ENCODE data around the gene TCF4.

DNA sequence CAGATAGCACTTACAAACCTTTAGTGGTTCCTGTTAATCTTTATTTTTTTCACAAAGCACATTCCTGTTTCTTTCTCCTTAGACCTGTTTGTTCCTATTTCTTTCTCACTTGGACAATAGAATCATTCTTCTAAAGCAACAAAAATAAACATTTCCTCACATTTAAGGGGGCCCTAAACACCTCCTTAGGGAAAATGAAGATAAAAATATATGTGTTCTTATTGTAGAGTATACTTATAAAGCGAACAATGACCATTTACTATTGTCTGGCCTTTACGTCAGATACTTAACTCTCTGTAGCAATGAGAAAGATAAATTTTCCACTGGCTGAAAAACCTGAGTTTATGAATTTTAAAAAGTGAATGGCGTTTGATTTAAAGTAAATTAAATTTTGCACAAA lies 234.6 kb downstream of the TCF4 start:
- TF ChIP-seq, protein P1, sequence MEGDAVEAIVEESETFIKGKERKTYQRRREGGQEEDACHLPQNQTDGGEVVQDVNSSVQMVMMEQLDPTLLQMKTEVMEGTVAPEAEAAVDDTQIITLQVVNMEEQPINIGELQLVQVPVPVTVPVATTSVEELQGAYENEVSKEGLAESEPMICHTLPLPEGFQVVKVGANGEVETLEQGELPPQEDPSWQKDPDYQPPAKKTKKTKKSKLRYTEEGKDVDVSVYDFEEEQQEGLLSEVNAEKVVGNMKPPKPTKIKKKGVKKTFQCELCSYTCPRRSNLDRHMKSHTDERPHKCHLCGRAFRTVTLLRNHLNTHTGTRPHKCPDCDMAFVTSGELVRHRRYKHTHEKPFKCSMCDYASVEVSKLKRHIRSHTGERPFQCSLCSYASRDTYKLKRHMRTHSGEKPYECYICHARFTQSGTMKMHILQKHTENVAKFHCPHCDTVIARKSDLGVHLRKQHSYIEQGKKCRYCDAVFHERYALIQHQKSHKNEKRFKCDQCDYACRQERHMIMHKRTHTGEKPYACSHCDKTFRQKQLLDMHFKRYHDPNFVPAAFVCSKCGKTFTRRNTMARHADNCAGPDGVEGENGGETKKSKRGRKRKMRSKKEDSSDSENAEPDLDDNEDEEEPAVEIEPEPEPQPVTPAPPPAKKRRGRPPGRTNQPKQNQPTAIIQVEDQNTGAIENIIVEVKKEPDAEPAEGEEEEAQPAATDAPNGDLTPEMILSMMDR (IDR thresholded peaks at IDR 0.05; ENCODE audit: low read depth, low read length, poor library complexity, severe bottlenecking) = no peak
- no peak for TF ChIP-seq EZH2phosphoT487 (IDR thresholded peaks at IDR 0.05; ENCODE audit: borderline replicate concordance, low read length)

All from DOHH2 (cell line).